Osteocyte (in vitro differentiated cells): ENCODE results near the gene STIM2. TPM values are rescaled to one million over a fixed set of nuclear protein-coding genes. Genes with fewer than 3 reads are reported as not detected.

Source experiments
- DNase-seq: peaks from one replicate; pipeline ENCODE4 v3.0.0; 2021; ENCODE audit warnings: mixed read lengths; ENCODE audit not compliant: unreplicated experiment; ENCODE audit errors: extremely low spot score
- H3K27ac Mint-ChIP-seq: one replicate; pipeline ENCODE4 v1.8.0; 2021; ENCODE audit warnings: mild to moderate bottlenecking, mixed read lengths; ENCODE audit not compliant: unreplicated experiment
- H3K27me3 Mint-ChIP-seq: one replicate; pipeline ENCODE4 v1.8.0; 2021; ENCODE audit warnings: mixed read lengths; ENCODE audit not compliant: unreplicated experiment
- H3K36me3 Mint-ChIP-seq: one replicate; pipeline ENCODE4 v1.8.0; 2021; ENCODE audit warnings: mixed read lengths; ENCODE audit not compliant: unreplicated experiment
- H3K4me1 Mint-ChIP-seq: one replicate; pipeline ENCODE4 v1.8.0; 2021; ENCODE audit warnings: mixed read lengths; ENCODE audit not compliant: unreplicated experiment
- H3K4me3 Mint-ChIP-seq: one replicate; pipeline ENCODE4 v1.8.0; 2021; ENCODE audit warnings: mild to moderate bottlenecking, moderate library complexity, mixed read lengths; ENCODE audit not compliant: unreplicated experiment
- H3K9me3 Mint-ChIP-seq: one replicate; pipeline ENCODE4 v1.8.0; 2021; ENCODE audit warnings: mixed read lengths; ENCODE audit not compliant: unreplicated experiment
- total RNA-seq: library from RNA; stranded (reverse); gene quantifications from 2 replicates; pipeline ENCODE4 v1.2.1, GENCODE V29; 2021
- TF ChIP-seq, protein P1 (sequence below): fragments of 200-600 bp; sonication (generic); IDR thresholded peaks from 2 replicates; pipeline ENCODE4 v1.5.0; 2021; ENCODE audit warnings: antibody characterized with exemption, mild to moderate bottlenecking, moderate library complexity

The STIM2 gene
- total RNA-seq, 1 donor from 2014 or later, result 14.1 TPM

GRCh38 chr4:26907731-26908599 lies 47.3 kb downstream of the STIM2 start:
- no peaks in the 10 kb centered on the region for H3K27me3 Mint-ChIP-seq
- DNase-seq, result no peak
- H3K36me3 Mint-ChIP-seq, result no peaks in the 10 kb centered on the region
- H3K27ac Mint-ChIP-seq, result no peak overlapping the region
- no peaks in the 10 kb centered on the region for H3K9me3 Mint-ChIP-seq
- no peak overlapping the region for H3K4me3 Mint-ChIP-seq
- TF ChIP-seq, protein P1, sequence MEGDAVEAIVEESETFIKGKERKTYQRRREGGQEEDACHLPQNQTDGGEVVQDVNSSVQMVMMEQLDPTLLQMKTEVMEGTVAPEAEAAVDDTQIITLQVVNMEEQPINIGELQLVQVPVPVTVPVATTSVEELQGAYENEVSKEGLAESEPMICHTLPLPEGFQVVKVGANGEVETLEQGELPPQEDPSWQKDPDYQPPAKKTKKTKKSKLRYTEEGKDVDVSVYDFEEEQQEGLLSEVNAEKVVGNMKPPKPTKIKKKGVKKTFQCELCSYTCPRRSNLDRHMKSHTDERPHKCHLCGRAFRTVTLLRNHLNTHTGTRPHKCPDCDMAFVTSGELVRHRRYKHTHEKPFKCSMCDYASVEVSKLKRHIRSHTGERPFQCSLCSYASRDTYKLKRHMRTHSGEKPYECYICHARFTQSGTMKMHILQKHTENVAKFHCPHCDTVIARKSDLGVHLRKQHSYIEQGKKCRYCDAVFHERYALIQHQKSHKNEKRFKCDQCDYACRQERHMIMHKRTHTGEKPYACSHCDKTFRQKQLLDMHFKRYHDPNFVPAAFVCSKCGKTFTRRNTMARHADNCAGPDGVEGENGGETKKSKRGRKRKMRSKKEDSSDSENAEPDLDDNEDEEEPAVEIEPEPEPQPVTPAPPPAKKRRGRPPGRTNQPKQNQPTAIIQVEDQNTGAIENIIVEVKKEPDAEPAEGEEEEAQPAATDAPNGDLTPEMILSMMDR, result no peak
- peaks cover 6% of the 10 kb centered on the region for H3K4me1 Mint-ChIP-seq

DNA sequence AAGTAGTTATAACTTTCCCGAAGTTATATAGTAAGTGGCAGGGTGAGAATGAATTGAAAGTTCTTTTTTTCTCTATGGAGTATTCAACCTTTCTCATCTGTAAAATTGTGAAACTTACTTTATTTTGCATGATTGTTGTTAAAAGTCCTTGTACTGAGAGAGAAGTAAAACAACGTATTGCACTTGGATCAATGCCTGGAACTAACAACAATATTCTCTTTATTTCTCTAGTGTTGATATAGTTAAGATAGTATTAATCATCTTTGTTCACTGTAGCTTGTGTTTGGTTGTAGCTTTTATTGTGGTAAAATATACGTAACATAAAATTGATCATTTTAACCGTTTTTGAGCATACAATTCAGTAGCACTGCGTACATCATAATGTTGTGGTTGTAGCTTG lies 48.7 kb downstream of the STIM2 start:
- Mint-ChIP-seq H3K27me3 (no peaks in the 10 kb centered on the region), H3K4me1 (peaks cover 5% of the 10 kb centered on the region), H3K27ac (no peak overlapping the region), H3K9me3 (no peaks in the 10 kb centered on the region), H3K36me3 (no peaks in the 10 kb centered on the region), H3K4me3 (no peak overlapping the region)
- TF ChIP-seq, protein P1, result no peak
- no peak for DNase-seq

- TF ChIP-seq, protein P1, result no peak
- no peak for DNase-seq
- Mint-ChIP-seq H3K36me3 (no peaks in the 10 kb centered on the region), H3K27me3 (no peaks in the 10 kb centered on the region), H3K4me1 (peaks cover 4% of the 10 kb centered on the region), H3K27ac (no peak overlapping the region), H3K4me3 (no peak overlapping the region), H3K9me3 (no peaks in the 10 kb centered on the region)
Observed at GRCh38 chr4:26911254-26911653, 50.6 kb downstream of the STIM2 start.

DNA sequence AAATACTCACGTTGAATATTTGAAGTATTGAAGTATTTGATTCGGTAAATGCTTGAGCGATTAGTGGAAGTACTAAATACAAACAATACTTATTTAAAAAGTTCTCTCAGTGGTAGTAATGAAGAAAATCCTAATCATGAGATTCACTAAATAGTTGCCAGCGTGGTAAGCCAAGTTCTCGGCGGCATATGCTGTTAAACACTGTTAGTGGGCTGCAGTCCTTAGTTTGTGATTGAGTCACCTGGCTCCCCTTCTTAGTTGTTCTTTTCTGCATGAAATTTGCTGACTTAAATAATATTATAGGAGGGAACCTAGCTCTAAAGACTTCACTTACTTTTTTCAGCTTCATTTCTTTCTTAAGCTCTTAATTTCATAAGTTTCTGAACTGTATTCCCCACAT lies 51.4 kb downstream of the STIM2 start:
- Mint-ChIP-seq H3K27me3 (no peaks in the 10 kb centered on the region), H3K4me1 (peaks cover 4% of the 10 kb centered on the region), H3K27ac (no peak overlapping the region), H3K9me3 (no peaks in the 10 kb centered on the region), H3K36me3 (no peaks in the 10 kb centered on the region), H3K4me3 (no peak overlapping the region)
- TF ChIP-seq, protein P1, result no peak
- DNase-seq, result no peak

- TF ChIP-seq, protein P1, result no peak
- no peaks in the 10 kb centered on the region for H3K36me3 Mint-ChIP-seq
- peaks cover 4% of the 10 kb centered on the region for H3K4me1 Mint-ChIP-seq
- DNase-seq, result no peak
- H3K27me3 Mint-ChIP-seq, result no peaks in the 10 kb centered on the region
- H3K4me3 Mint-ChIP-seq, result no peak overlapping the region
- no peaks in the 10 kb centered on the region for H3K9me3 Mint-ChIP-seq
- H3K27ac Mint-ChIP-seq, result no peak overlapping the region
Observed at GRCh38 chr4:26912810-26913209, 52.2 kb downstream of the STIM2 start.
